PC-3 (cell line): ENCODE results near the gene FAM47C.

Experiments used
- EZH2 ChIP-seq: fragments of 300-600 bp; sonication (generic); IDR thresholded peaks from one replicate; pipeline ENCODE4 v1.6.1; 2017; ENCODE audit warnings: antibody characterized with exemption, mild to moderate bottlenecking, low read length; ENCODE audit not compliant: unreplicated experiment
- EZH2phosphoT487 ChIP-seq: fragments of 300-600 bp; sonication (generic); IDR thresholded peaks from 2 replicates; pipeline ENCODE4 v1.6.1; 2018; ENCODE audit warnings: mild to moderate bottlenecking, antibody characterized with exemption, low read length, borderline replicate concordance
- TF ChIP-seq, protein P1 (sequence below): fragments of 300-600 bp; sonication (generic); conservative IDR thresholded peaks from 2 replicates; pipeline ENCODE4 v1.5.1; 2017; ENCODE audit warnings: antibody characterized with exemption, low read depth, mild to moderate bottlenecking, low read length

DNA sequence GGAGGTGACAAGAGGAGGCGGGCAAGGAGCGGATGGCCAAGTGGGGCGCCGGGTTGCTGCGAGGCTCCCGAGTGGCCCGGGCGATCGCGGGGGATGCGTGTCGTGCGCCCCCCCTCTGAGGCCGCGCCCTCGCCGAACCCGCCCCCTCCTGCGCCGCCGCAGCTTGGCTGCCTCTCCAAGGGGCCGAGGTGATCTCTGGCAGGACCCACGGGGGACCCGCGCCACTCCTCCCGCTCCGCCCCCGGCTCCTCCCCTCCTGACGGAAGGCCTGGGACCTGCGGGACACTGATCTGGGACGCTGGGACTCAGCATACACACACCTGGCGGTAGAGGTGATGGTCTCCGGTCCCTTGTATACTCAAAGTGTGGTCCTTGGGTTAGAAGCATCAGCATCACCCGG lies 21.9 kb upstream of the FAM47C start:
- TF ChIP-seq, protein P1, sequence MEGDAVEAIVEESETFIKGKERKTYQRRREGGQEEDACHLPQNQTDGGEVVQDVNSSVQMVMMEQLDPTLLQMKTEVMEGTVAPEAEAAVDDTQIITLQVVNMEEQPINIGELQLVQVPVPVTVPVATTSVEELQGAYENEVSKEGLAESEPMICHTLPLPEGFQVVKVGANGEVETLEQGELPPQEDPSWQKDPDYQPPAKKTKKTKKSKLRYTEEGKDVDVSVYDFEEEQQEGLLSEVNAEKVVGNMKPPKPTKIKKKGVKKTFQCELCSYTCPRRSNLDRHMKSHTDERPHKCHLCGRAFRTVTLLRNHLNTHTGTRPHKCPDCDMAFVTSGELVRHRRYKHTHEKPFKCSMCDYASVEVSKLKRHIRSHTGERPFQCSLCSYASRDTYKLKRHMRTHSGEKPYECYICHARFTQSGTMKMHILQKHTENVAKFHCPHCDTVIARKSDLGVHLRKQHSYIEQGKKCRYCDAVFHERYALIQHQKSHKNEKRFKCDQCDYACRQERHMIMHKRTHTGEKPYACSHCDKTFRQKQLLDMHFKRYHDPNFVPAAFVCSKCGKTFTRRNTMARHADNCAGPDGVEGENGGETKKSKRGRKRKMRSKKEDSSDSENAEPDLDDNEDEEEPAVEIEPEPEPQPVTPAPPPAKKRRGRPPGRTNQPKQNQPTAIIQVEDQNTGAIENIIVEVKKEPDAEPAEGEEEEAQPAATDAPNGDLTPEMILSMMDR: no peak
- no peak for TF ChIP-seq EZH2phosphoT487
- TF ChIP-seq EZH2: no peak
